ENCODE data around the gene EXOC4. TPM values are rescaled to one million over a fixed set of nuclear protein-coding genes. Genes with fewer than 3 reads are reported as not detected.

The EXOC4 gene
- total RNA-seq, 1 donor from 2014 or later: 103 TPM

GRCh38 chr7:133786401-133786937 is 533.6 kb downstream of the EXOC4 start:
- TF ChIP-seq CTCF (IDR thresholded peaks at IDR 0.05): no peak
- Mint-ChIP-seq H3K9me3 (no peaks in the 10 kb centered on the region), H3K27ac (no peak overlapping the region), H3K36me3 (ENCODE audit: low read depth) (peaks cover 5% of the 10 kb centered on the region), H3K4me1 (no peaks in the 10 kb centered on the region), H3K27me3 (no peaks in the 10 kb centered on the region), H3K4me3 (no peak overlapping the region)
- intact Hi-C loops (cut with micrococcal nuclease): no loop called here
- ChIA-PET POLR2A (no interaction called here), CTCF (no interaction called here)
- no peak for DNase-seq
- no peak for ATAC-seq (ENCODE audit: low read depth)

- no peak overlapping the region for H3K4me3 Mint-ChIP-seq
- CTCF ChIA-PET: no interaction called here
- ATAC-seq (ENCODE audit: low read depth): no peak
- no peaks in the 10 kb centered on the region for H3K9me3 Mint-ChIP-seq
- H3K27me3 Mint-ChIP-seq: no peaks in the 10 kb centered on the region
- POLR2A ChIA-PET: no interaction called here
- H3K27ac Mint-ChIP-seq: no peak overlapping the region
- TF ChIP-seq CTCF (IDR thresholded peaks at IDR 0.05): no peak
- no peaks in the 10 kb centered on the region for H3K4me1 Mint-ChIP-seq
- DNase-seq: no peak
- intact Hi-C loops (cut with micrococcal nuclease): no loop called here
- peaks cover 10% of the 10 kb centered on the region for H3K36me3 Mint-ChIP-seq (ENCODE audit: low read depth)
Observed at GRCh38 chr7:133789974-133790373, 537.1 kb downstream of the EXOC4 start.

DNA sequence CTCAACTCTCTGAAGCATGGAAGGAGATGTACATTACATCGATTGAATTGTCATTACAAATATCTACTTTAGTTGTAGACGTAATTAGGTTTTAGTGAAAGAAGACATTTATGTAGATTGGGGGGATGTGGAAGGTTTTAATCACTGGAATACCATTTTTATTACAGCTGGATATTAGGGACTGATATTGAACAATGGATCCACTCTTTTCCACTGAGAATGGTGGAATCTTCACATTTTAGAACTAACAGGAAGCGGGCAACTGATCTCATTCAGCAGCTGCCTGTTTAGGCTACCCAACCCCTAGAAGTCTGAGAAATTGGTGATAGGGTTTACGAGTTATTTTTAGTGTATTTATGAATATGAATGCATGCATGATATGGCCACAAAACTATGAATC is 538.0 kb downstream of the EXOC4 start:
- POLR2A ChIA-PET: no interaction called here
- no peaks in the 10 kb centered on the region for H3K27me3 Mint-ChIP-seq
- H3K4me1 Mint-ChIP-seq: no peaks in the 10 kb centered on the region
- CTCF ChIA-PET: no interaction called here
- no peak overlapping the region for H3K27ac Mint-ChIP-seq
- intact Hi-C loops (cut with micrococcal nuclease): no loop called here
- H3K4me3 Mint-ChIP-seq: no peak overlapping the region
- DNase-seq (no peak), ATAC-seq (ENCODE audit: low read depth) (no peak)
- peaks cover 8% of the 10 kb centered on the region for H3K36me3 Mint-ChIP-seq (ENCODE audit: low read depth)
- TF ChIP-seq CTCF (IDR thresholded peaks at IDR 0.05): no peak
- H3K9me3 Mint-ChIP-seq: no peaks in the 10 kb centered on the region

GRCh38 chr7:133794479-133794878 is 541.6 kb downstream of the EXOC4 start:
- Mint-ChIP-seq H3K36me3 (ENCODE audit: low read depth) (peaks cover 8% of the 10 kb centered on the region), H3K27me3 (no peaks in the 10 kb centered on the region), H3K4me1 (no peaks in the 10 kb centered on the region), H3K4me3 (no peak overlapping the region), H3K27ac (no peak overlapping the region), H3K9me3 (no peaks in the 10 kb centered on the region)
- ChIA-PET CTCF (no interaction called here), POLR2A (no interaction called here)
- TF ChIP-seq CTCF (IDR thresholded peaks at IDR 0.05): no peak
- intact Hi-C loops (cut with micrococcal nuclease): no loop called here
- no peak for ATAC-seq (ENCODE audit: low read depth)
- no peak for DNase-seq

DNA sequence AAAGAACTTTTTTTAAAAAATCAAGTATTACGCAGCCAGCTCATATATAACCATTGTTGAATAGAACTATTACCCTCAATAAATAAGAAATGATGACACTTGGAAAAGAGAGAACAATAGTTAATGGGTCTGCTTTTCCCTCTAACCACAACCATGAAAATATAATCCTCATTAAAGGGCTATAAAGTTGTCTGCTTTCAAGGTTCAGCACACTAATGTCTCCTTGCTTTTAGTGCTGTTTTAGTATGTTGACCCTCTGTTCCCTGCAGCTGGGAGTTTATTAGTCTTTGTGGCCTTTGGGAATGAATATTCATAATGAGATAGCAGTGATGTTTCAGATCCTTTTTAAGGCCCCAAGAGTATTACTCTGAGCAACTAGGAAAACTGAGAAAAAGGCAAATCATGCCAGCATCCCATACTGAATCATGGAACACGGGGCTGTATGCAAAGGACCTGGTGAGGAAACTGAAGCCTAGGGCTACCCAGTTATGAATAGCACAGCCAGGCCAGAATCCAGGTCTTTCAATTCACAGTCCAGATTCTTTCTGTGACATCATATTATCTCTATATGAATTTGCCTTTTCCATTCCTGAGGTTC is 542.3 kb downstream of the EXOC4 start:
- Mint-ChIP-seq H3K27me3 (no peaks in the 10 kb centered on the region), H3K4me3 (no peak overlapping the region), H3K9me3 (no peaks in the 10 kb centered on the region), H3K4me1 (no peaks in the 10 kb centered on the region), H3K27ac (no peak overlapping the region), H3K36me3 (ENCODE audit: low read depth) (peaks cover 8% of the 10 kb centered on the region)
- ATAC-seq (ENCODE audit: low read depth): no peak
- TF ChIP-seq CTCF (IDR thresholded peaks at IDR 0.05): no peak
- CTCF ChIA-PET: no interaction called here
- intact Hi-C loops (cut with micrococcal nuclease): no loop called here
- POLR2A ChIA-PET: no interaction called here
- no peak for DNase-seq

All from activated B cell treated with CpG ODN at 0.5 μM for 24 hours (primary cell).